GM19438 (cell line): ENCODE results near the gene RBMS3.
"Not testable (repeated sequence)": the region's sequence is repeated elsewhere in the genome, so short reads cannot be mapped to it uniquely, and the experiment has no call there.

ENCODE experiments used
- ATAC-seq: cut with Tn5 transposase; IDR thresholded peaks from one replicate; pipeline ENCODE4 v1.9.1; 2021; ENCODE audit warnings: low read depth; ENCODE audit not compliant: unreplicated experiment

The RBMS3 gene

DNA sequence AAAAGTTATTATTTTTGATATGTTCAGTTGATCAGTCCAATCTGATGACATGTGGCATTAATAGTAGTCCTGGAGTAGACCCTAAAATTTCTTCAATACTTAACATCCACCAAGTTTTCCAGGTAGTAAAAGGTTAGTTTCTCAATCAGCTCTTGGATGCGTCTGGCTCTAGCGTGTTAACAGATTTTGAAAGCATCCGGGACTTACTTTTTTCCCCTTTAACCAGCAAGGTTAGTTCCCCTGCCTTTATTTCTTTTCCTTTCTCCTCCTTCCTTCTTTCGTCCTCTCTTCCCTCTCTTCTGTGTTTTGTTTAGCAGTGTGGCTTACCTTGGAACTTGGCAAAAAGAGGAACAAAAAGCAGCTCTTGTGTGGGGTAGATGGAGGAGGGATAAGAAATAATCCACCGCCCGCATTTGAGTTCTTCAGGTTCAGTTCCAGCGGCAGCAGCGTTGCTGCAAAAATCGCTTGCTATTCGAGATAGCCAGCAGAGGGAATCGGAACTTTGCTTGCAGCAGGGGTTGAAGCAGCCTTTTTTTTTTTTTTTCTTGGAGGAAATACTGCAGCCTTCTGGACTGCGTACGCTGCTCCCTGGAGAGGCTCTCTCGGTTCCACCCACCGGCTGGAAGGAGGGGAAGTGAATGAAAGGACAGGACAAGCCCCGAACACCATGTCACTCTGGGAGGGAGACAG, at the start of gene RBMS3:
Gene RBMS3, plus strand, starts transcription at position 668 of the 690 bp plus-strand sequence.
- peak; percentile 46 for ATAC-seq

DNA sequence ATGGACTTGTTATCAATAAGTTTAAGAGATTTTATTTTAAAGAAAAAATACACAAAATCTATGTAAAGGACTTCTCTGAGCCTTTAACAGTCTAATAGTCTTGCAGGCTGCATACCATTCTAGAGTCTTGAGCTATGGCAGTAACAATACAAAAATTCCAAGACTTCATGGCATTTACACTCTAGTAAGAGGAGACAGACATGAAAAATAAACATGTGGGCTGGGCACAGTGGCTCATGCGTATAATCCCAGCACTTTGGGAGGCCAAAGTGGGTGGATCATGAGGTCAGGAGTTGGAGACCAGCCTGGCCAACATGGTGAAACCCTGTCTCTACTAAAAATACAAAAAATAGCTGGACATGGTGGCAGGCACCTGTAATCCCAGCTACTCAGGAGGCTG, 47.7 kb upstream of the RBMS3 start:
- not testable (repeated sequence) for ATAC-seq

GRCh38 chr3:29236146-29236840, 44.6 kb upstream of the RBMS3 start:
- no peak for ATAC-seq

- no peak for ATAC-seq
These were observed 41.5 kb upstream of the RBMS3 start for GRCh38 chr3:29239376-29239775.

DNA sequence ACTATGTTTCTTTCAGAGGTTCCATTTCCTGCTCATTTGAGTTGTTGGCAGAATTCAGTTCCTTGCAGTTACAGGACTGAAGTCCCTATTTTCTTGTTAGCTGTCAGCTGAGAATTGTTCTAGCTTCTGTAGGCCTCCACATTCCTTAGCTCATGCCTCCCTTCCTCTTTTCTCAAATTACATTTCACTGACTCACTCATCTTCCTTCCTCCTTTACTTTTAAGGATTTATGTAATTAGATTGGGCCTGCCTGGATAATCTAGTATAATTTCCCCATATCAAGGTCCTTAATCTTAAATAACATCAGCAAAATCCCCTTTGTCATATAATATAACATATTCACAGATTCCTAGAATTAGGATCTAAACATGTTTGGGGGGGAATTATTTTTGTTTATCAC, 40.6 kb upstream of the RBMS3 start:
- no peak for ATAC-seq

- no peak for ATAC-seq
These were observed 40.0 kb upstream of the RBMS3 start for GRCh38 chr3:29240887-29241286.

- ATAC-seq: no peak
These were observed 39.0 kb upstream of the RBMS3 start for GRCh38 chr3:29241855-29242254.

DNA sequence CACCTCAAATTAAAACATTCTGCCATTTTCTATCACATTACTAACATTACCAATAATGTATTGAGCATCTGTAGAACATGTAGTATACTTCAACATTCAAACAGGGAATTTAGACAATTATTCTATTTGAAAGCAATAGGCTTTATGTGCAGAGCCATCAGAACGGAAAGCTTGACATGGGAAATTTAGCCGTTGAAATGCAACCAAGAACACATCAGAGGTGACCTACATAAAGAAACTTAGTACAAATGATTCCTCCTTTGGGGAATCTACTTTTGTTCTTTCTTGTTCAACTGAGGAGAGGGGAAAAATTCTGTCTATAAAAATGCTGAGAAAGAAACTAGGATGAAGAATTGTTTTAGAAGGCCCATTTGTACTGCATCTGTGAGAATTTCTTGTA, 38.6 kb upstream of the RBMS3 start:
- no peak for ATAC-seq

DNA sequence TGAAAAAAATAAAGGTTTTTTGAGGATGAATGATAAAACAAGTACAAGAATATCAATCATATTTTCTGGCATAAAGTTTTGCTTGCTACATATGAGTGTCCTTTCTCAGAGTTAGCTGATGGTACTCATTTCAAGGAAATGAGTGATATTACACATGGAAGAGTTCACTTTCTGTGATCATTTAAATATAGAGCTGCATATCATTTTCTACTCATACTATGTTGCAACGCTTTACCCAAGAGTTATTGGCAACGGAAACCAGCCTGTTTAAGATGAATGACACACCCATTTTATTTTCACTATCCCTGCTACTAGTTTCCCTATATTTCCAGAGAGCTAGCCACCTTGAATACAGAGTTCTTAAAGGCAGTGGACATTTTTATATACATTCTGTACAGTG, 35.4 kb upstream of the RBMS3 start:
- ATAC-seq: no peak

DNA sequence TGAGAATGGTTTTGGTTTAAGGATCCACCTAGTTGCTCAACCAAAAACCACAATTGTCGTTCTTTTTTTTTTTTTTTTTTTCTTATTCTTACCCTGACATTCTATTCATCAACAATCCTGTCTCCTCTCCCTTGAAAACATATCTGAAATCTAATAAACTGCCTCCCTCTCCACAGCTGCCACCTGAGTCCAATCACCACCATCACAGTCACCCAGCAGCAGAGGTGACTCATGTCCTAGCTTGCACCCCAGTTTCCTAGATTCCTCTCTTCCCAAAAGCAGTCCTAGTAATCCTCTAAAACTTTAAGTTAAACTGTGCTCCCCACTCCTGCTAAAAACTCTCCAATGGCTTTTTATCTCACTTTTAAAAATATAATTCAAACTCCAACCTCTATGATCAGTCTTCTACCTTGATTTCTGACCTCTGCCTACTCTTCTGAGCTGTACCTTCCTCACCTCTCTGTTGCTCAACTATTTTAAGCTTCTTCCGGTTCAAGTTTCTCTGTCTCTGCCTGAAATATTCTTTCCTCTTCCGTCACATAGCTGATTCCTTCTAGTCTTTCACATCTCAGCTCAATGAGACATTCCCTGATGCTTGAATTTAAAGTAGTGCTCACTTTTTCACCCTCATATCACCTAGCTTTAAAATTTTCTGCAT, 33.7 kb upstream of the RBMS3 start:
- no peak for ATAC-seq

- ATAC-seq: no peak
These were observed 31.0 kb upstream of the RBMS3 start for GRCh38 chr3:29249829-29250345.

DNA sequence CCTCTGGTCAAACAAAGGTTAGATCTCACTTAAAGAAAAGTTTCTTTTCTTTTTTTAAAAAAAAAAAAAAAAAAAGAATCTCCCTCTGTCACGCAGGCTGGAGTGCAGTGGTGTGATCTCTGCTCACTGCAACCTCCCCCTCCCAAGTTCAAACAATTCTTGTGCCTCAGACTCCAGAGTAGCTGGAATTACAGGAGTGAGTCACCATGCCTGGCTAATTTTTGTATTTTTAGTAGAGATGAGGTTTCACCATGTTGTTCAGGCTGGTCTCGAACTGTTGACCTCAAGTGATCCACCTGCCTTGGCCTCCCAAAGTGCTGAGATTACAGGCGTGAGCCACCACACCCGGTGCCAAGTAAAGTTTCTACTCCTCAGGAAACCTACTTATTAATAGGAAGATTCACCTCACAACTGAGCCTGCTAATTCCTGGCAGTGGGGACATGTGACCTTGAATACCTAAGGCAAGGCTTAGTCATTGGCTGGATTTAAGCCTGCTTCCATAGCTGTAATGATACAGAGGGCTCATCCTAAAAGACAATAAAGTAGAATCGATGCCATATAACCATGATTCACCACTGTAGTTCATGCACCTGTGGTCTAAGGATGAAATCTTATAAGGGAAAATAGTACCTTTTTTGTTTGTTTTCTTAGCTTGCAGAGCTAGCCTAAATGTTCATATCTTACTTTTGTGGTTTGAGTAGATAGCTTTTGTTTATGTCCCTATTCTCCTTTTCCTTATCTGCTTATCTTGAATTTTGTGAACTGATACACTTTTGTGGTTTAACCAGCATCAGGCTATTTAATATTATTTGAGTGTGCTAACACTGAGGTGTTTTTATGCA, 24.8 kb upstream of the RBMS3 start:
- ATAC-seq: no peak

DNA sequence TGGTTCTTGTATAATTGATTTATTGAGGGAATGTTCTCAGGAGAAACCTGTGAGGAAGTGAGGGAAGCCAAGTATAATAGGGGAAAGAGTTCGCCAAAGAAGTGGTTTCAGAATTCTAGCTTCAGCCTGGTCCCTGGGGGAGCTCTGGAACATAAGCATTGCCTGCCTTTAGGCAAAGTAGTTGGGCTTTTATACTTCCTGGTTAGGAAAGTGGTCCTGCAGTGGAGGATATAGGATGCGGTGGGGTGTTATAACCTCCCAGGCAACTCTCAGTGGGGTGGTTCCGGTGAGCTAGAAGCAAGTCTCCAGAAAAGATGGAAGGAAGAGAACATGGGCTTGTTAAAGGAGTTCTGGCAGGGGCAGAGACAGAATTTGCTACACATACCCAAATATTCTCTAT, 22.7 kb upstream of the RBMS3 start:
- no peak for ATAC-seq

GRCh38 chr3:29261119-29261518, 19.8 kb upstream of the RBMS3 start:
- no peak for ATAC-seq

- ATAC-seq: no peak
These were observed 17.4 kb upstream of the RBMS3 start for GRCh38 chr3:29263476-29263875.

GRCh38 chr3:29265509-29266072, 15.3 kb upstream of the RBMS3 start:
- ATAC-seq: no peak

- ATAC-seq: no peak
These were observed 13.6 kb upstream of the RBMS3 start for GRCh38 chr3:29267226-29267625.

DNA sequence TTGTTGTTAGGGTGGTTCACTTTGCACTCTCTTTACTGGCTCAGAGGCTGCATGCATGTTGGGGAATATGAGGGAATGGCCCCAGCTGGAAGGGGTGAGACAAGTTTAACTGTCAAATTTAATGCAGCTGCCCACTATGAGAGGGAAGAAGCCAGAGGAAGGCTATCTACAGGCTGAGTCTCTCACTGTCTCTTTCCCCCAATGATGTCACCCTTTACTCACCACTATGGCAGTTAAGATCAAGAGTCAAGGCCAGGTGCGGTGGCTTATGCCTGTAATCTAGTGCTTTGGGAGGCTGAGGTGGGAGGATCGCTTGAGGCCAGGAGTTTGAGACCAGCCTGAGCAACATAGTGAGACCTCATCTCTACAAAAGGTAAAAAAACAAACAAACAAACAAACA, 12.2 kb upstream of the RBMS3 start:
- ATAC-seq: no peak

- no peak for ATAC-seq
These were observed 10.1 kb upstream of the RBMS3 start for GRCh38 chr3:29270752-29271151.

- no peak for ATAC-seq
These were observed 9.4 kb upstream of the RBMS3 start for GRCh38 chr3:29271475-29271874.
